SU-DHL-6 (cell line): ENCODE data around the gene UROS.

Source experiments
- H2AFZ ChIP-seq: fragments of 200-600 bp; sonication (generic); 2 replicates; pipeline ENCODE4 v1.6.1; 2014; ENCODE audit warnings: low read depth, mild to moderate bottlenecking, moderate library complexity, mixed read lengths, antibody characterized with exemption, low read length; ENCODE audit not compliant: severe bottlenecking
- H3F3A ChIP-seq: fragments of 200-600 bp; shearing (Covaris generic); 2 replicates; pipeline ENCODE4 v1.6.0; 2016; ENCODE audit warnings: antibody characterized with exemption, mild to moderate bottlenecking; ENCODE audit not compliant: insufficient read depth
- H3K27ac ChIP-seq: fragments of 200-600 bp; sonication (generic); 2 replicates; pipeline ENCODE4 v1.5.1; 2016; ENCODE audit warnings: low read depth, mild to moderate bottlenecking, low read length, moderate library complexity, mixed read lengths
- H3K27me3 ChIP-seq: fragments of 200-600 bp; sonication (generic), shearing (Covaris generic); 2 replicates; pipeline ENCODE4 v1.6.0; 2014; ENCODE audit warnings: mild to moderate bottlenecking, low read length
- H3K36me3 ChIP-seq: fragments of 200-600 bp; sonication (generic); 2 replicates; pipeline ENCODE4 v1.6.1; 2014; ENCODE audit warnings: mild to moderate bottlenecking, low read length, mixed read lengths
- H3K4me2 ChIP-seq: fragments of 300-600, 200-600 bp; shearing (Covaris generic), sonication (generic); 2 replicates; pipeline ENCODE4 v1.6.0; 2014; ENCODE audit warnings: low read length, low read depth, mild to moderate bottlenecking; ENCODE audit not compliant: poor library complexity, severe bottlenecking
- H3K4me3 ChIP-seq: fragments of 200-600 bp; sonication (generic); 2 replicates; pipeline ENCODE4 v1.5.1; 2014; ENCODE audit warnings: antibody characterized with exemption, low read length, mild to moderate bottlenecking, mixed read lengths; ENCODE audit not compliant: insufficient read depth, poor library complexity, severe bottlenecking
- H3K79me2 ChIP-seq: fragments of 200-600 bp; sonication (generic); 2 replicates; pipeline ENCODE4 v1.6.1; 2014; ENCODE audit warnings: mild to moderate bottlenecking, low read length, moderate library complexity; ENCODE audit not compliant: insufficient read depth
- H3K9ac ChIP-seq: fragments of 200-600 bp; sonication (generic); 2 replicates; pipeline ENCODE4 v1.7.0; 2014; ENCODE audit warnings: mild to moderate bottlenecking, low read length
- H3K9me2 ChIP-seq: fragments of 200-600 bp; sonication (generic); replicated peaks from 2 replicates; pipeline ENCODE4 v1.6.1; 2014; ENCODE audit warnings: low read length; ENCODE audit not compliant: insufficient read depth
- H3K9me3 ChIP-seq: fragments of 200-600 bp; sonication (generic); 2 replicates; pipeline ENCODE4 v1.6.1; 2014; ENCODE audit warnings: low read length, mixed read lengths; ENCODE audit not compliant: insufficient read depth
- H4K20me1 ChIP-seq: fragments of 200-600 bp; sonication (generic); 2 replicates; pipeline ENCODE4 v1.6.1; 2014; ENCODE audit warnings: low read depth, mild to moderate bottlenecking, antibody characterized with exemption, low read length, moderate library complexity, mixed read lengths
- EZH2phosphoT487 ChIP-seq: fragments of 200-600 bp; sonication (generic), shearing (Covaris generic); conservative IDR thresholded peaks from 2 replicates; pipeline ENCODE4 v1.6.1; 2018; ENCODE audit warnings: mild to moderate bottlenecking, antibody characterized with exemption, low read length, moderate library complexity, mixed read lengths
- TF ChIP-seq, protein P1 (sequence below): fragments of 200-600 bp; sonication (generic); IDR thresholded peaks from one replicate; pipeline ENCODE4 v1.5.1; 2017; ENCODE audit warnings: antibody characterized with exemption, mild to moderate bottlenecking, low read length, moderate library complexity; ENCODE audit not compliant: insufficient read depth, poor library complexity, severe bottlenecking

Gene UROS

GRCh38 chr10:125744909-125745308, 78.1 kb downstream of the UROS start:
- no peak overlapping the region for H3K4me3 ChIP-seq
- no peaks in the 10 kb centered on the region for H3K9me3 ChIP-seq
- no peak overlapping the region for H3K9ac ChIP-seq
- no peaks in the 10 kb centered on the region for H3K79me2 ChIP-seq
- H3K27me3 ChIP-seq, result no peaks in the 10 kb centered on the region
- no peak overlapping the region for H3K4me2 ChIP-seq
- no peaks in the 10 kb centered on the region for H4K20me1 ChIP-seq
- H3K27ac ChIP-seq, result no peak overlapping the region
- H3K36me3 ChIP-seq, result peaks cover 45% of the 10 kb centered on the region
- H2AFZ ChIP-seq, result no peak overlapping the region
- H3K9me2 ChIP-seq, result no peaks in the 10 kb centered on the region
- H3F3A ChIP-seq, result no peaks in the 10 kb centered on the region; the same call in 1 of the 2 replicates
- TF ChIP-seq, protein P1, sequence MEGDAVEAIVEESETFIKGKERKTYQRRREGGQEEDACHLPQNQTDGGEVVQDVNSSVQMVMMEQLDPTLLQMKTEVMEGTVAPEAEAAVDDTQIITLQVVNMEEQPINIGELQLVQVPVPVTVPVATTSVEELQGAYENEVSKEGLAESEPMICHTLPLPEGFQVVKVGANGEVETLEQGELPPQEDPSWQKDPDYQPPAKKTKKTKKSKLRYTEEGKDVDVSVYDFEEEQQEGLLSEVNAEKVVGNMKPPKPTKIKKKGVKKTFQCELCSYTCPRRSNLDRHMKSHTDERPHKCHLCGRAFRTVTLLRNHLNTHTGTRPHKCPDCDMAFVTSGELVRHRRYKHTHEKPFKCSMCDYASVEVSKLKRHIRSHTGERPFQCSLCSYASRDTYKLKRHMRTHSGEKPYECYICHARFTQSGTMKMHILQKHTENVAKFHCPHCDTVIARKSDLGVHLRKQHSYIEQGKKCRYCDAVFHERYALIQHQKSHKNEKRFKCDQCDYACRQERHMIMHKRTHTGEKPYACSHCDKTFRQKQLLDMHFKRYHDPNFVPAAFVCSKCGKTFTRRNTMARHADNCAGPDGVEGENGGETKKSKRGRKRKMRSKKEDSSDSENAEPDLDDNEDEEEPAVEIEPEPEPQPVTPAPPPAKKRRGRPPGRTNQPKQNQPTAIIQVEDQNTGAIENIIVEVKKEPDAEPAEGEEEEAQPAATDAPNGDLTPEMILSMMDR, result no peak
- no peak for TF ChIP-seq EZH2phosphoT487

DNA sequence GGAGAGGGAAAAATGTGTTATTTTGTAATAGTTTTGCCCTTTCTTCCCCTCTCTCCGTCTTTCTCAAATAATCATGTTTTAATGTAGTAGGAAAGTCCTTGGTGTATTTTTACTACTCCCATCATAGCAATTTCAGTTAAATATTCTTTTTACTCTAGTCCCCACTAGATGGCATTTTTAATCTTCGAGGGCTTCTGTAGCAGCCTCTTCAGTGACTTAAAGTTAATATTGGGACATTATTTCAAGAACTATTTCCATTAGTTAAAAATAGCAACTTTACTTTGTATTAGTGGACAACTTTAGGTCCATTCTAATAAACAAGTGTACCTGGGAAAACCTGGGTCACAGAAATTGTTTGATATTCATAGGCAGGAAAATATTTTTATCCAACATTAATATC, 80.6 kb downstream of the UROS start:
- Histone ChIP-seq H3K9me2 (no peaks in the 10 kb centered on the region), H3K9ac (no peak overlapping the region), H2AFZ (no peak overlapping the region), H3K4me2 (no peak overlapping the region), H3K79me2 (no peaks in the 10 kb centered on the region), H3K4me3 (no peak overlapping the region), H3K36me3 (peaks cover 65% of the 10 kb centered on the region), H3K9me3 (no peaks in the 10 kb centered on the region), H3K27me3 (no peaks in the 10 kb centered on the region), H3F3A (no peaks in the 10 kb centered on the region; the same call in 1 of the 2 replicates), H4K20me1 (no peaks in the 10 kb centered on the region), H3K27ac (no peak overlapping the region)
- TF ChIP-seq, protein P1, result peak; percentile 26
- TF ChIP-seq EZH2phosphoT487, result no peak

GRCh38 chr10:125739994-125740679, 82.9 kb downstream of the UROS start:
- Histone ChIP-seq H3K9ac (no peak overlapping the region), H3K79me2 (no peaks in the 10 kb centered on the region), H3K27me3 (no peaks in the 10 kb centered on the region), H4K20me1 (no peaks in the 10 kb centered on the region), H3K9me2 (no peaks in the 10 kb centered on the region), H3F3A (no peaks in the 10 kb centered on the region), H3K9me3 (no peaks in the 10 kb centered on the region), H3K4me2 (no peak overlapping the region), H3K27ac (no peak overlapping the region), H3K36me3 (peaks cover 70% of the 10 kb centered on the region), H3K4me3 (no peak overlapping the region), H2AFZ (no peak overlapping the region)
- no peak for TF ChIP-seq EZH2phosphoT487
- TF ChIP-seq, protein P1, result no peak
